Fibroblast of lung (primary cell): ENCODE data around the gene CALML6. TPM values are rescaled to one million over a fixed set of nuclear protein-coding genes. Genes with fewer than 3 reads are reported as not detected.
A peak's percentile ranks its signal among the peaks of the same experiment; 100 is the strongest.

Experiments used
- DNase-seq, 2 donors: peaks; one replicate each; pipeline versions ENCODE4 v3.0.0 to v3.0.0-alpha.2; 2010; ENCODE audit warnings: low read depth in 2 of 2
- H2AFZ ChIP-seq: 2 replicates; pipeline ENCODE4 v1.5.1; 2012; ENCODE audit warnings: low read length, control low read depth, inconsistent platforms
- H3K27ac ChIP-seq: 2 replicates; pipeline ENCODE4 v1.5.1; 2011; ENCODE audit warnings: low read length, control low read depth; ENCODE audit not compliant: insufficient read depth
- H3K27me3 ChIP-seq: 2 replicates; pipeline ENCODE4 v1.5.1; 2011; ENCODE audit warnings: mild to moderate bottlenecking, low read length; ENCODE audit not compliant: control insufficient read depth, insufficient read depth
- H3K36me3 ChIP-seq: 2 replicates; pipeline ENCODE4 v1.5.1; 2011; ENCODE audit warnings: low read length; ENCODE audit not compliant: control insufficient read depth, insufficient read depth
- H3K4me1 ChIP-seq: 2 replicates; pipeline ENCODE4 v1.5.1; 2011; ENCODE audit warnings: low read length; ENCODE audit not compliant: control insufficient read depth, insufficient read depth; ENCODE audit errors: extremely low read depth
- H3K4me2 ChIP-seq: 2 replicates; pipeline ENCODE4 v1.5.1; 2011; ENCODE audit warnings: low read length, control low read depth; ENCODE audit not compliant: insufficient read depth; ENCODE audit errors: extremely low read depth
- H3K4me3 ChIP-seq, 4 experiments: fragments of 200-600 bp in 1 of 4; sonication (generic) in 1 of 4; replicated peaks in 1 of 4; 2 replicates each; pipeline ENCODE4 v1.5.1; 2011 to 2016; ENCODE audit warnings: low read length in 4 of 4, low read depth in 3 of 4, mild to moderate bottlenecking in 3 of 4, control low read depth in 2 of 4, inconsistent platforms in 1 of 4, mixed read lengths in 1 of 4; ENCODE audit not compliant: insufficient read depth in 1 of 4; ENCODE audit errors: control extremely low read depth in 1 of 4
- H3K79me2 ChIP-seq: 2 replicates; pipeline ENCODE4 v1.5.1; 2012; ENCODE audit warnings: mild to moderate bottlenecking, low read length, inconsistent platforms; ENCODE audit not compliant: control insufficient read depth, insufficient read depth
- H3K9ac ChIP-seq: 2 replicates; pipeline ENCODE4 v1.5.1; 2011; ENCODE audit warnings: mild to moderate bottlenecking, low read length, control low read depth; ENCODE audit not compliant: insufficient read depth
- H3K9me3 ChIP-seq: 2 replicates; pipeline ENCODE4 v1.5.1; 2012; ENCODE audit warnings: low read depth, low read length; ENCODE audit not compliant: control insufficient read depth, insufficient read depth
- H4K20me1 ChIP-seq: 2 replicates; pipeline ENCODE4 v1.5.1; 2011; ENCODE audit warnings: low read length; ENCODE audit not compliant: control insufficient read depth, insufficient read depth; ENCODE audit errors: extremely low read depth
- EZH2 ChIP-seq: IDR thresholded peaks from 2 replicates; pipeline ENCODE4 v1.5.1; 2012; ENCODE audit warnings: low read length, control low read depth, mild to moderate bottlenecking; ENCODE audit errors: missing control alignments
- polyA plus RNA-seq, 2 donors: library from polyadenylated mRNA; depleted of rRNA in 1 of 2; stranded (reverse) in 1 of 2; unstranded in 1 of 2; fragments of >200 nt; gene quantifications; 2 replicates each; pipeline ENCODE4 v1.2.1, GENCODE V29; 2011 to 2012; ENCODE audit warnings: missing spikeins in 1 of 2
- total RNA-seq: library from RNA; depleted of rRNA; stranded (reverse); fragments of >200 nt; gene quantifications from 2 replicates; pipeline ENCODE4 v1.2.1, GENCODE V29; 2014
- TF ChIP-seq, protein P1 (sequence below), 2 donors: IDR thresholded peaks in 1 of 2; conservative IDR thresholded peaks in 1 of 2; 1 replicate in 1 of 2; 2 replicates in 1 of 2; pipeline ENCODE4 v1.5.1; 2011 to 2012; ENCODE audit warnings: low read length in 2 of 2, control low read depth in 1 of 2, inconsistent platforms in 1 of 2, low read depth in 1 of 2, mild to moderate bottlenecking in 1 of 2

Gene CALML6
- total and polyA plus RNA-seq, 2 donors (not counting 1 experiment from before 2014, with no cell fraction given), result 0.09 to 0.17 TPM

DNA sequence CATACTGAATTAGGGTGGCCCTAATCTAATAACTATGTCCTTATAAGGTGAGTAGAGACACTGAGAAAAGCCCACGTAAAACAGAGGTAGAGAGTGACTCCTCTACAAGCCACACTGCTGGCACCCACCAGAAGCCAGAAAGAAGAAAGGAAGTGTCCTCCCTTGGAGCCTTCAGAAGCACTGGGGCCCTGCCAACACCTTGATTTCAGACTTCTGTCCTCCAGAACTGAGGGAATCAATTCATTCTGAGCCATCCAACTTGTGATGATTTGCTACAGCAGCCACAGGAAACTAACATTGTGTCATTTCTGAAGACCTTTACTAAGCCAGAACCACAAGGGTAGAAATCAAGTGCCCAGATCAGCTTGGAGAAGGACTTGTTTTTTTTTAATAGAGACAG lies 39.1 kb upstream of the CALML6 start:
- Histone ChIP-seq H3K9ac (no peak overlapping the region), H3K4me3 (no peak overlapping the region), H3K79me2 (peaks cover 99% of the 10 kb centered on the region), H3K4me2 (no peak overlapping the region), H3K4me1 (peaks cover 6% of the 10 kb centered on the region), H3K9me3 (no peaks in the 10 kb centered on the region), H3K27me3 (no peaks in the 10 kb centered on the region), H3K27ac (no peak overlapping the region), H4K20me1 (peaks cover 22% of the 10 kb centered on the region), H3K36me3 (peaks cover 10% of the 10 kb centered on the region), H2AFZ (no peak overlapping the region)
- no peak for DNase-seq
- TF ChIP-seq, protein P1, sequence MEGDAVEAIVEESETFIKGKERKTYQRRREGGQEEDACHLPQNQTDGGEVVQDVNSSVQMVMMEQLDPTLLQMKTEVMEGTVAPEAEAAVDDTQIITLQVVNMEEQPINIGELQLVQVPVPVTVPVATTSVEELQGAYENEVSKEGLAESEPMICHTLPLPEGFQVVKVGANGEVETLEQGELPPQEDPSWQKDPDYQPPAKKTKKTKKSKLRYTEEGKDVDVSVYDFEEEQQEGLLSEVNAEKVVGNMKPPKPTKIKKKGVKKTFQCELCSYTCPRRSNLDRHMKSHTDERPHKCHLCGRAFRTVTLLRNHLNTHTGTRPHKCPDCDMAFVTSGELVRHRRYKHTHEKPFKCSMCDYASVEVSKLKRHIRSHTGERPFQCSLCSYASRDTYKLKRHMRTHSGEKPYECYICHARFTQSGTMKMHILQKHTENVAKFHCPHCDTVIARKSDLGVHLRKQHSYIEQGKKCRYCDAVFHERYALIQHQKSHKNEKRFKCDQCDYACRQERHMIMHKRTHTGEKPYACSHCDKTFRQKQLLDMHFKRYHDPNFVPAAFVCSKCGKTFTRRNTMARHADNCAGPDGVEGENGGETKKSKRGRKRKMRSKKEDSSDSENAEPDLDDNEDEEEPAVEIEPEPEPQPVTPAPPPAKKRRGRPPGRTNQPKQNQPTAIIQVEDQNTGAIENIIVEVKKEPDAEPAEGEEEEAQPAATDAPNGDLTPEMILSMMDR (conservative IDR thresholded peaks at IDR 0.05 in 1 of 2, IDR thresholded peaks at IDR 0.05 in 1 of 2; ENCODE audit: low read depth in 1 of 2, low read length in 2 of 2), result no peak
- no peak for TF ChIP-seq EZH2

DNA sequence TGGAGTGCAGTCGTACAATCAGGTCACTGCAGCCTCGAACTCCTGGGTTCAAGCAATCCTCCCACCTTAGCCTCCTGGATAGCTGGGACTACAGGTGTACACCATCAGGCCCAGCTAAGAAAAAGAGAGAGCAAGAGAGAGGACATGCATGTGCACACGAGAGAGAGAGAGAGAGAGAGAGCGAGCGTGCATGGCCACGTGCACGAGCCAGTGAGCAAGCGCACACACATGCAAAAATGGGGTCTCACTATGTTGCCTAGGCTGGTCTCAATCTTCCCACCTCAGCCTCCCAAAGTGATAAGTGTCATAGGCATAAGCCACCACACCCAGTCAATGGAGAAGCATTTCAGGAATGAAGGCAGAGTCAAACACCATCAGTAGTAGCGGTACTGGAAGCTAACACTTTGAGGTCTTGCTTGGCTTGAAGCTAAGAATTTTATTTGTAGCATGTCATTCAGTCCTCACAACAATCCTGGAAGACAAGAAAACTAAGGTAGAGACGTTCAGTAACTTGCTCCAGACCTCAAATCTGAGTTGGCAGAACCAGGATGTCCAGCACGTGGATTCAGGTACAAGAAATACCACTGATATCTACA lies 38.6 kb upstream of the CALML6 start:
- Histone ChIP-seq H3K4me2 (no peak overlapping the region), H4K20me1 (peaks cover 22% of the 10 kb centered on the region), H3K4me1 (peaks cover 6% of the 10 kb centered on the region), H2AFZ (no peak overlapping the region), H3K79me2 (peaks cover 99% of the 10 kb centered on the region), H3K36me3 (peaks cover 10% of the 10 kb centered on the region), H3K4me3 (no peak overlapping the region), H3K9ac (no peak overlapping the region), H3K27ac (no peak overlapping the region), H3K9me3 (no peaks in the 10 kb centered on the region), H3K27me3 (no peaks in the 10 kb centered on the region)
- no peak for TF ChIP-seq EZH2
- TF ChIP-seq, protein P1 (conservative IDR thresholded peaks at IDR 0.05 in 1 of 2, IDR thresholded peaks at IDR 0.05 in 1 of 2; ENCODE audit: low read depth in 1 of 2, low read length in 2 of 2), result no peak
- peak in 1 of 2 donors; percentile 72 for DNase-seq

GRCh38 chr1:1877865-1878436 lies 37.1 kb upstream of the CALML6 start:
- Histone ChIP-seq H3K9me3 (no peaks in the 10 kb centered on the region), H3K79me2 (peaks cover 99% of the 10 kb centered on the region), H3K4me3 (no peak overlapping the region), H4K20me1 (peaks cover 16% of the 10 kb centered on the region), H3K36me3 (peaks cover 9% of the 10 kb centered on the region), H2AFZ (no peak overlapping the region), H3K4me1 (peaks cover 6% of the 10 kb centered on the region), H3K9ac (no peak overlapping the region), H3K27ac (no peak overlapping the region), H3K27me3 (no peaks in the 10 kb centered on the region), H3K4me2 (no peak overlapping the region)
- TF ChIP-seq, protein P1 (conservative IDR thresholded peaks at IDR 0.05 in 1 of 2, IDR thresholded peaks at IDR 0.05 in 1 of 2; ENCODE audit: low read depth in 1 of 2, low read length in 2 of 2), result no peak
- no peak for TF ChIP-seq EZH2
- no peak for DNase-seq
